Measurements from ENCODE around the gene EYA2. TPM values are rescaled to one million over a fixed set of nuclear protein-coding genes. Genes with fewer than 3 reads are reported as not detected.

The EYA2 gene
- total and polyA plus RNA-seq, 2 of the 4 experiments (the other 2 are of a cell fraction) = 2.3 to 5.4 TPM

GRCh38 chr20:46928580-46929132, 34.0 kb downstream of the EYA2 start:
- TF ChIP-seq MAFK (IDR thresholded peaks at IDR 0.05; ENCODE audit: low read depth, low read length) = peak; percentile 67
- TF ChIP-seq NFE2L2 (IDR thresholded peaks at IDR 0.05; ENCODE audit: low read depth, low read length) = peak; percentile 26; the same call in 1 of the 2 replicates
- TF ChIP-seq ELK1 (IDR thresholded peaks at IDR 0.05; ENCODE audit: borderline replicate concordance, low read depth, low read length) = no peak
- ChIA-PET POLR2A (ENCODE audit: unreplicated experiment) (no interaction called here), CTCF (no interaction called here)
- H2AFZ ChIP-seq (replicated peaks; ENCODE audit: low read length, poor library complexity) = peak overlapping the region; percentile 49
- no CpG with 5 or more reads among the region's 12 CpGs for WGBS, 2 experiments (ENCODE audit: extremely low coverage in 2 of 2, insufficient read length in 1 of 2)
- H4K91ac ChIP-seq (ENCODE audit: insufficient read depth, low read depth, low read length) = no peak overlapping the region
- H4K8ac ChIP-seq (ENCODE audit: low read depth in 2 of 2, low read length in 2 of 2) = no peak overlapping the region
- H3K4me1 ChIP-seq (ENCODE audit: control insufficient read depth, insufficient read depth, low read length) = peaks cover 2% of the 10 kb centered on the region; the same call in 1 of the 2 replicates
- H3K18ac ChIP-seq (ENCODE audit: low read depth, low read length) = no peak overlapping the region
- dilution Hi-C loops (cut with HindIII; ENCODE audit: low sequenced_read_pairs, unreplicated experiment) = no loop called here
- H3K27me3 ChIP-seq (ENCODE audit: control insufficient read depth, insufficient read depth, low read length) = no peaks in the 10 kb centered on the region
- no peak overlapping the region; the same call in 1 of the 2 replicates for H4K5ac ChIP-seq (ENCODE audit: low read depth, low read length)
- no peak overlapping the region for H3K4ac ChIP-seq (ENCODE audit: low read depth, low read length)
- H3K36me3 ChIP-seq (ENCODE audit: control insufficient read depth, insufficient read depth, low read length) = no peaks in the 10 kb centered on the region
- H3K14ac ChIP-seq (replicated peaks; ENCODE audit: low read depth, low read length) = no peak overlapping the region
- no peak overlapping the region for H3K4me3 ChIP-seq (ENCODE audit: insufficient read depth, low read depth, low read length)
- ATAC-seq (ENCODE audit: low read depth) = peak; percentile 46; the same call in 1 of the 2 replicates
- H2BK20ac ChIP-seq (ENCODE audit: low read depth, low read length) = no peak overlapping the region
- H2AK9ac ChIP-seq (replicated peaks; ENCODE audit: low read depth, low read length, poor library complexity) = no peak overlapping the region
- no peak overlapping the region for H3K4me2 ChIP-seq (ENCODE audit: low read depth, low read length)
- H2BK15ac ChIP-seq (ENCODE audit: low read depth, low read length) = no peak overlapping the region
- H3K27ac ChIP-seq (ENCODE audit: insufficient read depth, low read length) = no peak overlapping the region
- H2BK5ac ChIP-seq (ENCODE audit: low read depth, low read length, poor library complexity, severe bottlenecking) = no peak overlapping the region
- H3K23ac ChIP-seq (ENCODE audit: low read depth, low read length) = no peak overlapping the region
- DNase-seq = peak; percentile 58
- intact Hi-C loops (cut with micrococcal nuclease) = no loop called here
- H4K20me1 ChIP-seq (ENCODE audit: insufficient read depth, low read length) = no peaks in the 10 kb centered on the region
- H3K9ac ChIP-seq (ENCODE audit: low read depth, low read length) = no peak overlapping the region
- no peak overlapping the region for H3K56ac ChIP-seq (ENCODE audit: extremely low read depth, insufficient read depth, low read length)
- in situ Hi-C loops (cut with MboI; ENCODE audit: low sequenced_read_pairs) = no loop called here
- no peak overlapping the region for H2AK5ac ChIP-seq (ENCODE audit: low read depth, low read length)
- H2BK120ac ChIP-seq (ENCODE audit: low read depth, low read length) = no peak overlapping the region
- peaks cover 0 to 3% of the 10 kb centered on the region in 2 experiments; a peak in 1 of 4 replicates for H3K79me1 ChIP-seq (ENCODE audit: low read depth in 1 of 2, low read length in 2 of 2)
- peaks cover 4% of the 10 kb centered on the region; the same call in 1 of the 2 replicates for H3K9me1 ChIP-seq (ENCODE audit: insufficient read depth, low read length)
- BruUV-seq (replicated peaks) = no TSS peak
- no peaks in the 10 kb centered on the region for H3K9me3 ChIP-seq (ENCODE audit: control insufficient read depth, insufficient read depth, low read length)

All from IMR-90 (cell line).